ENCODE measurements around the gene ENOX1.

ENOX1 gene

GRCh38 chr13:43682701-43683100 lies 104.1 kb downstream of the ENOX1 start:
- TF ChIP-seq SIN3A (IDR thresholded peaks at IDR 0.05; ENCODE audit: borderline replicate concordance, insufficient read depth, low read length) (no peak), TAF1 (IDR thresholded peaks at IDR 0.05; ENCODE audit: borderline replicate concordance, insufficient read depth, low read length) (no peak), REST (IDR thresholded peaks at IDR 0.05; ENCODE audit: insufficient read depth in 1 of 2, low read depth in 2 of 2, low read length in 2 of 2) (no peak), POLR2AphosphoS5 (IDR thresholded peaks at IDR 0.05; ENCODE audit: low read depth, low read length) (no peak), FOXP2 (optimal IDR thresholded peaks at IDR 0.05; ENCODE audit: borderline replicate concordance, extremely low read depth, extremely low read length, insufficient read depth) (no peak)

GRCh38 chr13:43676320-43676719 lies 110.5 kb downstream of the ENOX1 start:
- TF ChIP-seq POLR2AphosphoS5 (IDR thresholded peaks at IDR 0.05; ENCODE audit: low read depth, low read length), result no peak
- TF ChIP-seq TAF1 (IDR thresholded peaks at IDR 0.05; ENCODE audit: borderline replicate concordance, insufficient read depth, low read length), result no peak
- no peak for TF ChIP-seq FOXP2 (optimal IDR thresholded peaks at IDR 0.05; ENCODE audit: borderline replicate concordance, extremely low read depth, extremely low read length, insufficient read depth)
- no peak for TF ChIP-seq REST (IDR thresholded peaks at IDR 0.05; ENCODE audit: insufficient read depth in 1 of 2, low read depth in 2 of 2, low read length in 2 of 2)
- no peak for TF ChIP-seq SIN3A (IDR thresholded peaks at IDR 0.05; ENCODE audit: borderline replicate concordance, insufficient read depth, low read length)

- TF ChIP-seq REST (IDR thresholded peaks at IDR 0.05; ENCODE audit: insufficient read depth in 1 of 2, low read depth in 2 of 2, low read length in 2 of 2) (no peak), POLR2AphosphoS5 (IDR thresholded peaks at IDR 0.05; ENCODE audit: low read depth, low read length) (no peak), SIN3A (IDR thresholded peaks at IDR 0.05; ENCODE audit: borderline replicate concordance, insufficient read depth, low read length) (no peak)
Measured at GRCh38 chr13:43675577-43675976, 111.2 kb downstream of the ENOX1 start.

GRCh38 chr13:43669964-43670363 lies 116.8 kb downstream of the ENOX1 start:
- TF ChIP-seq POLR2AphosphoS5 (IDR thresholded peaks at IDR 0.05; ENCODE audit: low read depth, low read length), result no peak
- TF ChIP-seq SIN3A (IDR thresholded peaks at IDR 0.05; ENCODE audit: borderline replicate concordance, insufficient read depth, low read length), result no peak
- no peak for TF ChIP-seq FOXP2 (optimal IDR thresholded peaks at IDR 0.05; ENCODE audit: borderline replicate concordance, extremely low read depth, extremely low read length, insufficient read depth)
- no peak for TF ChIP-seq TAF1 (IDR thresholded peaks at IDR 0.05; ENCODE audit: borderline replicate concordance, insufficient read depth, low read length)
- no peak for TF ChIP-seq REST (IDR thresholded peaks at IDR 0.05; ENCODE audit: insufficient read depth in 1 of 2, low read depth in 2 of 2, low read length in 2 of 2)

- TF ChIP-seq POLR2AphosphoS5 (IDR thresholded peaks at IDR 0.05; ENCODE audit: low read depth, low read length) (no peak), FOXP2 (optimal IDR thresholded peaks at IDR 0.05; ENCODE audit: borderline replicate concordance, extremely low read depth, extremely low read length, insufficient read depth) (no peak), SIN3A (IDR thresholded peaks at IDR 0.05; ENCODE audit: borderline replicate concordance, insufficient read depth, low read length) (no peak), TAF1 (IDR thresholded peaks at IDR 0.05; ENCODE audit: borderline replicate concordance, insufficient read depth, low read length) (no peak), REST (IDR thresholded peaks at IDR 0.05; ENCODE audit: insufficient read depth in 1 of 2, low read depth in 2 of 2, low read length in 2 of 2) (no peak)
Measured at GRCh38 chr13:43669101-43669500, 117.7 kb downstream of the ENOX1 start.

All from PFSK-1 (cell line).